HG03432 (cell line): Measurements from ENCODE around the gene LETMD1.
"Not testable (repeated sequence)": the region's sequence is repeated elsewhere in the genome, so short reads cannot be mapped to it uniquely, and the experiment has no call there.

Source experiments
- ATAC-seq: cut with Tn5 transposase; IDR thresholded peaks from one replicate; pipeline ENCODE4 v1.9.1; 2021; ENCODE audit warnings: mild to moderate bottlenecking, moderate library complexity; ENCODE audit not compliant: unreplicated experiment

LETMD1 gene, protein sequence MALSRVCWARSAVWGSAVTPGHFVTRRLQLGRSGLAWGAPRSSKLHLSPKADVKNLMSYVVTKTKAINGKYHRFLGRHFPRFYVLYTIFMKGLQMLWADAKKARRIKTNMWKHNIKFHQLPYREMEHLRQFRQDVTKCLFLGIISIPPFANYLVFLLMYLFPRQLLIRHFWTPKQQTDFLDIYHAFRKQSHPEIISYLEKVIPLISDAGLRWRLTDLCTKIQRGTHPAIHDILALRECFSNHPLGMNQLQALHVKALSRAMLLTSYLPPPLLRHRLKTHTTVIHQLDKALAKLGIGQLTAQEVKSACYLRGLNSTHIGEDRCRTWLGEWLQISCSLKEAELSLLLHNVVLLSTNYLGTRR

DNA sequence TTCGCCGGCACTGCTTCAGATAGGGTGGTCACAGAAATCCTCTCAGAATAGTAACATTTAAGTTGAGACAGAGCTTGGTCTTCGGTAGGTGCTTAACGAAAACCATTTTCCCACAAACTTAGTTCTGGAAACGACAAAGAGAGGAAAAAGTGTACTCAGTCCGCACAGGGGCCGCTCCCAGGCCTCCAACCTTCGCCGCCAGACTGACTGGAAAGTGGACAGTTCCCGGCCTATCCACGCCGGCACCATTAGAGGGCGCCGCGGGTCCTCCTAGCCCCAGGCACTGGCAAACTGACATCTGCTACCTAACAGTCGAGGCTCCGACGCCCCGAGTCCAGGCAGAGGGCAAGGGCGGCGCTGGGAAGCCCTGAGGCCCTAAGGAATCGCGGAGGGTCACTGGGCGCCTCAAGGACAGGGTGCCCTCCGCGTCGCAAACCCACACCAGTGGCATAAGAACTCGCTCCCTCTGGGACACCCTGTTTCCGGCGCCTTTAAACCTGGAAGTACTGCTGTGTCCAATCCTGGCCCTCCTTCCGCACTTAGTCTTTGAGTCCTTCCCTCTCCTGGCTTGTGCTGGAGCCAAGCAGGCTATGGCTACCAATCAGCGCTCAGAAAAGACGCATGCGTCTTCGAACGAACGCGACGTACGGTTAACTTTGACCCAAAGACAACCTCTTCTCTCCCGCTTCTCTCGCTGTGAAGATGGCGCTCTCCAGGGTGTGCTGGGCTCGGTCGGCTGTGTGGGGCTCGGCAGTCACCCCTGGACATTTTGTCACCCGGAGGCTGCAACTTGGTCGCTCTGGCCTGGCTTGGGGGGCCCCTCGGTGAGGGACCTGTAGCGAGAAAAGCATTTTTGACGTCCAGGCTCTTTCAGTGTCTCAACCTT lies at the start of gene LETMD1:
TSS of gene LETMD1 (plus strand) at position 673 of the 886 bp plus-strand sequence. CDS start at position 703, 30 bp downstream.
- peak; percentile 95 for ATAC-seq

DNA sequence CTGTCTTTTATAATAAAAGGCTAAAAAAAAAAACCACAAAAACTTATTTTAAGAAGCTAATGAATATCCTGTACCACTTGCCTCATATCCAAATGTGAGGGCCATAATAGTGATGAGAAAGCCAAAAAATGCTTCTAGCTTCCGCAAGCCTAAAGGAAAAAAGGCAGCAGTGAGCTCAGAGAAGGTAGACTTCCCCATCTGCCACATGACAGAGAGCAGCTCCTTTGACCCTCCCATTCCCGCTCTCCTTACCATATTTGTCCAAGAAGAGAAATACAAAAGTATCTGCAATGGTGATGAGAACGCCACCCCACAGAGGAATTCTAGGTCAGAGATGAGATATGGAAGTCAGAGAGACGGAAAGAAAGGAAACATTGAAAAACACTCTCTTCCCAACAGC lies 49.0 kb upstream of the LETMD1 start:
- ATAC-seq = no peak

DNA sequence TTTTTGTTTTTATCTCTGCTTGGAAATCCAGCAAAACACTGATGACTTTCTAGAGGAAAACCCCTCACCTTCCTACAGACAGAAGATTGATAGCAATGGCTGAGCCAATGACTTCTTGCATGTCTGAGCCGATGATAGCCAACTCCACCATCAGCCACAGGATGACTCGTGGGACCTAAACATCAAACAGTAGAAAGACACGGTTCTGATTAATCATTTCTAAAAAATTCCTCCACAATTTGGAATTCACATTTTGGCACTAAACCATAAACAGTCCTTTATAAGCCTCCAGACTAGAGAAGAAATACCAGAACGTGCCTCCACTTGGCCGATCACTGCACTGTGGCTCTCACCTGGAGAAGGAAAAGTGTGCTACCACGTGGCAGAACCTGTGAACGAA lies 47.9 kb upstream of the LETMD1 start:
- ATAC-seq = no peak

DNA sequence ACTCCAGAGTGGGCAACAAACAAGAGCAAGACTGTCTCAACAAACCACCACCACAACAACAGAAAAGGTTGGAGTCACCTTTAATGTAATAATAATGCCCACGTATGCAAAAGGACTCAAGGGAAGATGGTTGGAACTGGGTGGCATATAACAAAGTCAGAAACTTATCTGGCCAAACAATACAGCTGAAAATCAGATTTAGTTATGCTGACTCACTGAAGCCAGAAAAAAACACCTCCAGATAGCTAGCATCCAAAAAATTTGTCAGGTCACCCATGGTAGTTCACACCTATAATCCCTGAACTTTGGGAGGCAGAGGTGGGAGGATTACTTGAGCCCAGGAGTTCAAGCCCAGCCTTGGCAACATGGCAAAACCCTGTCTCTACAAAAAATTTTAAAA lies 46.3 kb upstream of the LETMD1 start:
- no peak for ATAC-seq

DNA sequence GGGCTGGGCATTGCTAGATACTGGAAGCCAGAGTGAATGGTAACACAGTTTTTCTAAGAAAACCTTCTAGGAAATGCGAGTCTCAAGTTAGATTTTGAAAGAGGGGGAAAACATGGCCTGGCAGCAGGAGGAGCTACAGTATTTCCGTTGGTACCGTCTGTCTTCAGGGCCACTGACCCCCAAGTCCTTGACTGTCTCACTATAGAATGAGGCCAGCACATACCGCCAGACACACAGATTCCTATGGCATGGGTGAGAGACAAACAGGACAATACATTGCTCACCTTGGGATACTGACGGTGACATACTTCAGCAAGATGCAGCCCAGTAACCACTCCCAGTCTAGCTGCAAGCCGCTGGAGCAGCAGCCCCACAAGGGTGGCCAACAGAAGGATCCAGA lies 43.6 kb upstream of the LETMD1 start:
- ATAC-seq = no peak

DNA sequence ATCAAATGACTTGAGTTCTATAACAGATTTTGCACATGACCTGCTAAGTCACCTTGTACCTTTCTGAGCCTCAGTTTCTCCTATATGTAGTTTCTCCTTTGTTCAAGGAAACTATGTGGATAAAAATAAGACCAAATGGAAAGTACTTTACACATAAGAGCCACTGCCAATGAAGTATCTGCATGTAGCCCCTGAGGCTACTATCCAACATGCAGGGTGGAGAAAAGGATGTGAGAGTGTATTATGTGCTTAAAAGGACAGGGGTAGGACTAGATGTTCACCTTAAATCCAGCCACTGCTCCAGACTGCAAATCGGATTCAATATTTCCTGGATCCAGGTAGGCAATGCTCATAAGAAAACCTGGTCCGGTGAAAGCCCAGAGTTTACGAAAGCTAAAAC lies 43.1 kb upstream of the LETMD1 start:
- ATAC-seq = no peak

DNA sequence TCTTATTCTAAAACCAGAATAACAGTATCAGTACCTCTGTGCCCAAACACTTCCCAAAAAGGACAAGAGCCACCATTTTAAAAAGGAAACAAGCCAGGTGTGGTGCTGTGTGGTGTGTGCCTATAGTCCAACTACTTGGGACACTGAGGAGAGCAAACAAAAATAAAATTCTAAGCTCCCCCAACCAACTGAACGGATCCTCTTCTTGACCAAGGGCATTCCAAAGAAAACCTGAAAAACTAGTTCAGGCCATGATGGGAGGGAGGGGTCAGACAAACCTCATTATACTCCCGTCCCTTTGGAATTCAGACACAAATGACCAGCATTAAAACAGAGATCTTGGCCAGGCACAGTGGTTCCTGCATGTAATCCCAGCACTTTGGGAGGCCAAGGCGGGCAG lies 42.5 kb upstream of the LETMD1 start:
- ATAC-seq = no peak

DNA sequence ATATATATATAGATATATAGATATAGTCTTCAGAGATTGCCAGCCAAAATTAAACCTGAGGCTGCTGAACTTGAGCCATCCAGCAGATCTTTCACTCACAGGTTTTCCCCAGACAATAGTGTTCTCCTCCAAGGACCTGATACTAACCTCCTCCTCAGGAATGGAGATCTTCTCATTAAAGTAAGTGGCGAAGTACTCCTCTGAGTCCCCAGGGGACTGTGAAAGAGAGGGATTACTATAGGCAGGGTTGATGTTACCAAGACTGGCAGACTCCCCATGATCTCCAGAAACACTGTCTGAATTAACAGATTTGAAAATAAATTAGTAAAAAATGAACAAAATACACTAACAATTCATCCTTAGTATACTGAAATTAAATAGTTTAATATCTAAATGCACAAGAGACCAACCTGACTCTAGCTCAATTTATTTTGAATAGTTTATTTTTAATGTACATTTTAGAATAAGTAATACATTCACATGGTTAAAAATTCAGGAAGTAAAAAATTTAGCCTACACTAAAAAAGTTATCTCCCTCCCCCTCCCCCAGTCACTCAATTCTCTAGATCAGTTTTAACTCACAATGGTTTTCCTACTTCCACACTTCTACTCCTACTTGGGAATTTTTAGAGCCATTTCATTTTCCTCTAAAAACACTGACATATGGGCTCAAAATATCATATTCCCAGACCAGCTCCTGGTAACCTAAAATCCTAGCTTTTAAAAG lies 39.6 kb upstream of the LETMD1 start:
- ATAC-seq = no peak

DNA sequence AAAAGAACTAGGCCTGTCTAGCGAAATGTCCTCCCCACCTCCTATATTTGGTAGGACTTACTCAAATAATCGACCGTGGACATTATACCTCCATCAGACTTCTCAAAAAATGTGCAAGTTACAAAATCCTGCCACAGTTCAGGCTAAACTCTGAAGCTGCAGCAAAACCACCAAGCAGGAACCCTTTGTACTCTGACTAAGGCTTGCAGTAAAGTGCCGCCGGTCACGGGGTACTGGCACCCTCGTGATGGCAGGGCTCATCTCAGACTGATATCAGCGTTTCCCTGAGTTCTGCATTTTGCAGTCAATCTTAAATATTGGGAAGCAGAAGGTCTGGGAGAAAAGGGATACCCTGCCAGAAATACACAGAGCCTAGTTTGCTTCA lies 39.1 kb upstream of the LETMD1 start:
- ATAC-seq = no peak

DNA sequence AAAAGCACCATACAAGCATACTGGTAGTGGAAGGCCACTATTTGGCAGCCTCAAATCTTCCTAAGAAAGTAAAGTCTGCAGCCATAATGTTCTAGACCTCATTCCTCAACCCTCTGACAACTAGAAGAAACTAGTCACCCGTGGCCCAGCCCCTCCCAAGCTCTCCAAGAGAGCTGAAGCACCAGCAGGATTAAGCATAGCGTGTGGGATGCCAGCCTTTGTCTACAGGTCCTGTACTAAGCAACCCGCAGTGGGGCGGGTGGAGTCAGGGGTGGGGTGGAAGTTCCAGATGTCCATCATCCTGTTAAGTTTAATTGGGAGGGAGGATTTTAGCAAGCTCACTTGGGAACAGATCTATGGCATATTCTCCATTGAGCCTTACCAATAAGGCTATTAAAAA lies 36.2 kb upstream of the LETMD1 start:
- ATAC-seq = no peak

DNA sequence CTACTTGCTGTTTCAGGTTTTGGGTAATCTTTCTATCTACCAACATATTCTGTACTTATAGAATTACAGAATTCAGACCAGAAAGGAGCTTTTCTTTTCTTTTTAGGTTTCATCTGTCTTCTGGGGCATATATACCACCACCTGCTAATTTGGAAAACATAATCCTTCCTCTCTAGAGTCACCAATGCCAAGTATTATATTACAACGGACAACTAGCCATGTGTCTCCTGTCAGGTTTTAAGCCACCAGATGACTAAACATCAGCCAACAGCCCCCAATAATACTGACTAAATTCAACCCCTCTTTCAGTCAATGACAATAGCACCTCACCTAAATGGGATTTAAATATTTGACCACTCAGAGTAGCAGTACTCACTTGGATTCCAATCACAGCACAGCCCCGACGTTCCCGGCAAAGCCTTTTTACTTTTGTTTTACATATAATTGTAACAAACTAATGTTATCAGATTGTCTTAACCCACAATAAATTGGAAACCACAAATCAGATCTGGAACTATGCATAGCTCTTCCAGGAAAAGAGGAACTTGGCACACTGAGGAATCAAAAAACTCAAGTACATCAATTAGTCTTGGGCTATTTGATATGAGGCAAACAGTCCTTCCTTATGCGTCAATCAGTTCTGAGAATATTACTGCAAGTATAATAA lies 35.4 kb upstream of the LETMD1 start:
- ATAC-seq = no peak

DNA sequence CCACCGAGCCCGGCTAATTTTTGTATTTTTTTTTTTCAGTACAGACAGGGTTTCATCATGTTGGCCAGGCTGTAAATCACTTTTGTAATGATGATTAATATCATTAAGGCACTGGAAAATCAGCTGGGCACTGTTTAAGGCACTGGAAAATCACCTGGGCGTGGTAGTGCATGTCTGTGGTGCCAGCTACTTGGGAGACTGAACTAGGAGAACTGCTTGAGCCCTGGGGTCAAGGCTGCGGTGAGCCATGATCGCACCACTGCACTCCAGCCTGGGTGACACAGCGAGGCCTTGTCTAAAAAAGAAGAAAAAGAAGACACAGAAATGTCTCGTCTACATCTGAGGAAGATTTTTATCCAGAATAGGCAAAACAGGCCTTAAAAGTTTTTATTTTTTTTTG lies 34.7 kb upstream of the LETMD1 start:
- no peak for ATAC-seq

DNA sequence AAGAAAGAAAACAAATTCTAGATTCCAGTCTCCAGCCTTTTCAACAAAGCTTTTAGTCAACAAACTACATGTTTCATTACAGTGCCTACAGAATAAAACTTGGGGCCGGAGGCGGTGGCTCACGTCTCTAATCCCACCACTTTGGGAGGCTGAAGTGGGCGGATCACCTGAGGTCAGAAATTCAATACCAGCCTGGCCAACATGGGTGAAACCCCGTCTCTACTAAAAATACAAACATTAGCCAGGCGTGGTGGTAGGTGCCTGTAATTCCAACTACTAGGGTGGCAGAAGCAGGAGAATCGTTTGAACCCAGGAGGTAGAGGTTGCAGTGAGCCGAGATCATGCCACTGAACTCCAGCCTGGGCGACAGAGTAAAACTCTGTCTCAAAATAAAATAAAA lies 33.7 kb upstream of the LETMD1 start:
- ATAC-seq = not testable (repeated sequence)

DNA sequence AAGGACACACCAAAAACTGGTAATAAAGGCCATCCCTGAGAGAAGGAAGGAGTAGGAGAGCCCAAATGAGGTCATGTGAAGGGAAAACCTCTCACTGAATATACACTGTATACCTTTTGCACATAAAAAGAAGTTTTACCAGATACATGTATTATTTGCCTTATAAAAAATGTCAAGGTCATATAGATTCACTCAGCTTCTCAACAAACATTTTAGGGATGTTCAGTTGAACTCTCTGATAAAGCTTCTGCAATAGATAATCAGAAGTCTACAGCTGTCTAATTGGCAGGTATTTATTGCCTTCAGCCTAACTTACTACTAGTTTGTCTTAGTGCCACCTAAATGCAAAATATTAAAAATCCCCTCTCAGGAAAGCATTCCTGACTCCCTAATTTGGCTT lies 30.7 kb upstream of the LETMD1 start:
- no peak for ATAC-seq

DNA sequence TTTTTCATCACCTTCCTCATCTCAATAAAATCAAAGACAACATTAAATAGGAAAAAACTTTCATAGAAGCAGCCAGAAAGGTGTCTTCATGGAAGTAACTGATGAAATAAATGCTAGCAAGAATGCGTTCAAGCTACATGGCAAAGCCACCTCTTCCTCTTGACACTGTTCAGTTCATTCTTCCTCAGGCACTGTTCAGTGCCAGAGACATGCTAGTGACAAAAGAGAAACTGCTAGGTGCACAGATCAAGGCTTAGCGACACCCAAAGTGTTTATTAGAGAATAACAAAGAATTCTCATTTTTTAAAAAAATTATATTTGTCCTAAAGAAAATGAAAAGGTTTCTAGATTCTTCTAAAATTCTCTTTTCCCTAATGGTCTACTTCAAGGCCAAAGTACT lies 29.2 kb upstream of the LETMD1 start:
- ATAC-seq = no peak

DNA sequence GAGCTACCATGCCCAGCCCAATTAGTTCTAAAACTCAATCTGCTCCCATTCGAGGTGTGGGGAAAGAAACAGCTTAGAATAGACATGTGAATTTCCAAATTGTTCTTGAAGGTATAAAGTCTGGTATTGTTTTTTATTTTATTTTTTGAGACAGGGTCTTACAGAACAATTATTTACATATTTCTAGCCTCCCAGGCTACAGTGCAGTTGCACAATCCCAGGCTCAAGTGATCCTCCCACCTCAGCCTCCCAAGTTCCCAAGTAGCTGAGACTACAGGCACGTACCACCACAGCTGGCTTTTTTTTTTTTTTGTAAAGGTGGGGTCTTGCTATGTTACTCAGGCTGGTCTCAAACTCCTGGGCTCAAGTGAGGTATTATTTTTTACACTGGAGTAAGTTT lies 28.2 kb upstream of the LETMD1 start:
- no peak for ATAC-seq

DNA sequence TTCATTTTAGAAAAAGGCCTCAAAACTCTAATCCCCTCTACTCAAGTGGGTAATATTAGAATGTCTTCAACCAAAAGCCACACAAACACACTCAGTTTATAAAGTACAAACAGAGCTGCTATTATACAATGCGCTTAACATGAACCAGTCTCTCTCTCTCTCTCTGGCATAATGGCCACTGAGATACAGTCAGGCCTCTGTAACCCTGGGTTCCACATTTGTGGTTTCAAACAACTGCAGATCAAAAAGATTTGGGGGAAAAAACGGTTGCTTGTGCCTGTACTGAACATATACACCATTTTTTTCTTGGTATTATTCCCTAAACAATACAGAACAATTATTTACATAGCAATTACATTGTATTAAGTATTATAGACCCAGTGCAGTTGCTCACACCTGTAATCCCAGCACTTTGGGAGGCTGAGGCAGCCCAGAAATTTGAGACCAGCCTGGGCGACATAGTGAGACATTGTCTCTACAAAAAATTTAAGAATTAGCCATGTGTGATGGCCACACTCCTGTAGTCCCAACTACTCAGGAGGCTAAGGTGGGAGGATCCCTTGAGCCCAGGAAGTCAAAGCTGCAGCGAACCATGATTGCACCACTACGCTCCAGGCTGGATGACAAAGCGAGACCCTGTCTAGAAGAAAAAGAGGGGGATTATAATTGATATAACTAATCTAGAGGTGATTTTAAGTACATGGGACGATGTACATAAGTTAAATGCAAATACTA lies 27.5 kb upstream of the LETMD1 start:
- no peak for ATAC-seq

DNA sequence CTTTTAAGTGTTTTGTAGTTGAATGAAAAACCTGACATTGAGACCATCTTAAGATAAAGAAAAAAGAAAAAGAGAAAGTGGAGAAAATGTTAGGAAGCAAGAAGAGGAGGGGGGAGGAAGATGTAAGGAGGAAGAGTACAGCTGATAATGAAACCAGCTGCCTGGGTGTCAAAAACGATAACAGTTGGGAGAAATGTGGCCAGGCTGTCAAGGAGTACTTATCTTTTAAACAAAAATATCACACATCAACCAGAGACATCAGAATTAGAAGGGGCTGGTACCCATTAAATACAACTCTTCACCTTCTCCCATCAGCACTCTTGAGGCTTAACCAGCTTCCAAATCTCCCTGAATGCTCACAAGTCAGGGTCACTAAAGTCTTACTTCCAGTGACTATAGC lies 26.4 kb upstream of the LETMD1 start:
- no peak for ATAC-seq

DNA sequence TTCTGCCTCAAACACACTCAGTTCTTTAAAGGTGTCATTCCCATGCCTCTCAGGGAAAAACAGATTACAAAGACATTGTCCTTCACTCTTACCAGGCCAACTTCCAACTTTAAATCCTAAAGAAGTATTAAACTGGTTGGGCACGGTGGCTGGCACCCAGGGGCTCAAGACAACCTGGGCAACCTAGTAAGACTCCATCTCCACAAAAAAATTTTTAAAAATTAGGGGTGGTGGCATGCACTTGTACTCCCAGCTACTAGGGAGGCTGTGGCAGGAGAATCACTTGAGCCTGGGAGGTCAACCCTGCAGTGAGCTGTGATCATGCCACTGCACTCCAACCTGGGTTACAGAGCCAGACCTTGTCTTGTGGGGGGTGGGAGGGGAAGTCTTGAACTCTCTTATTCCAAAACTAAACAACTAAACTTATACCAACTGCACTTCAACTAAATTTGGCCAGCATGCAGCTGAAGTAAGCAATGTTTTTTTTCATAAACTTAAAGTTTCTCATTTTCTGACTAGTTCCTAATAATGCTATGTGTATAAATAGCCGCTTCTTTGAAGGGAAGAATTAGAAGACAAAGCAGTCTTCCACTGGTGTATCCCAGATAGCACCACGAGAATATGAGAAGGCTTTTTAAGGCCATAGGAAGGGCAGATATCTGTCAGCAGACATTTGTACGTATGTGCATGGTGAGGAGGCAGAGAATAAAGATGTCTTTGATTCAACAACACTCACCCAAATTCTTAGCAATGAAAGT lies 24.3 kb upstream of the LETMD1 start:
- ATAC-seq = no peak
